ENCODE data around the gene OAT. TPM values are rescaled to one million over a fixed set of nuclear protein-coding genes. Genes with fewer than 3 reads are reported as not detected.

OAT gene
- total RNA-seq, 4 donors from 2014 or later, result 63.5 to 98.1 (median 92.1) TPM

DNA sequence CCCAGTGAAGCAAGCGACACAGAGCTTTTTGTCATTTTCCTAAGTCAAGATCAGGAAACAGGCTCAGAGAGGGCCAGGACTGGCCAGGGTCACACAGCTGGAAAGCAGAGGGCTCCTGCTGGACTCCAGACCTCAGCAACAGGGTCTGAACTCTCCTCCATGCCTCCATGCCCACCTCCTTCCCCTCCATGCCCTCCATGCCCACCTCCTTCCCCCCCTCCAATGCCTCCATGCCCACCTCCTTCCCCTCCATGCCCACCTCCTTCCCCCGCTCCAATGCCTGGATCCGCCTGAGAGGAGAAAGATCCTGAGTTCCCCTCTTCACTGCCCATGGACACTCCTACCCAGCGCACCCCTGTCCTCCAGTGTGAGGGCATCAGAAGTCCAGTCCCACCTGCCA, 51.3 kb downstream of the OAT start:
- H3K4me3 ChIP-seq (ENCODE audit: low read depth, poor library complexity, severe bottlenecking), result no peak overlapping the region
- TF ChIP-seq, protein P1, sequence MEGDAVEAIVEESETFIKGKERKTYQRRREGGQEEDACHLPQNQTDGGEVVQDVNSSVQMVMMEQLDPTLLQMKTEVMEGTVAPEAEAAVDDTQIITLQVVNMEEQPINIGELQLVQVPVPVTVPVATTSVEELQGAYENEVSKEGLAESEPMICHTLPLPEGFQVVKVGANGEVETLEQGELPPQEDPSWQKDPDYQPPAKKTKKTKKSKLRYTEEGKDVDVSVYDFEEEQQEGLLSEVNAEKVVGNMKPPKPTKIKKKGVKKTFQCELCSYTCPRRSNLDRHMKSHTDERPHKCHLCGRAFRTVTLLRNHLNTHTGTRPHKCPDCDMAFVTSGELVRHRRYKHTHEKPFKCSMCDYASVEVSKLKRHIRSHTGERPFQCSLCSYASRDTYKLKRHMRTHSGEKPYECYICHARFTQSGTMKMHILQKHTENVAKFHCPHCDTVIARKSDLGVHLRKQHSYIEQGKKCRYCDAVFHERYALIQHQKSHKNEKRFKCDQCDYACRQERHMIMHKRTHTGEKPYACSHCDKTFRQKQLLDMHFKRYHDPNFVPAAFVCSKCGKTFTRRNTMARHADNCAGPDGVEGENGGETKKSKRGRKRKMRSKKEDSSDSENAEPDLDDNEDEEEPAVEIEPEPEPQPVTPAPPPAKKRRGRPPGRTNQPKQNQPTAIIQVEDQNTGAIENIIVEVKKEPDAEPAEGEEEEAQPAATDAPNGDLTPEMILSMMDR (IDR thresholded peaks at IDR 0.05), result no peak
- TF ChIP-seq POLR2A (IDR thresholded peaks at IDR 0.05), result no peak
- DNase-seq (ENCODE audit: low spot score in 2 of 2), result no peak
- intact Hi-C loops (cut with DNase I; ENCODE audit: low total_unique reads), result no loop called here
- 94% methylated on average over 4 of the region's 4 CpGs for WGBS, 2 donors

DNA sequence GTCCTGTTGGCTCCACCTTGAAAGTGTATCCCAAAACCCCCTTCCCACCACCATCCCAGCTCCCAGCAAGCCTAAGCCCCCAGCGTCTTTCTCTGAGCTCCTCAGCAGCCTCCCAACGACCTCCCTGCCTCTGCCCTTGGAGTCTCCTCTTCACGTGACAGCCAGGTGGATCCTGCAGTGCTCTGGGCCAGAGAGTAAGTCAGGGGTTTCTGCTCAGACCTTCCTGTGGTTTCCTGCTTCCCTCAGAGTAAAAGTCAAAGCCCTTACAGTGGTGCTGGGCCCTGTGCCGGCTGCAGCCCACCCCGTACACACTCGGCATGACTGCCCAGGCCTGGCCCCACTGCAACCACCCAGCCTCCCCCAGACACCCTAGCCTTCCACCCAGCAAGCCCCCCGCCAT, 51.9 kb downstream of the OAT start:
- 81 to 83% methylated on average over 5 to 7 of the region's 7 CpGs for WGBS, 2 donors
- H3K4me3 ChIP-seq (ENCODE audit: low read depth, poor library complexity, severe bottlenecking), result no peak overlapping the region
- intact Hi-C loops (cut with DNase I; ENCODE audit: low total_unique reads), result no loop called here
- TF ChIP-seq POLR2A (IDR thresholded peaks at IDR 0.05), result no peak
- TF ChIP-seq, protein P1 (IDR thresholded peaks at IDR 0.05), result no peak
- DNase-seq (ENCODE audit: low spot score in 2 of 2), result no peak

DNA sequence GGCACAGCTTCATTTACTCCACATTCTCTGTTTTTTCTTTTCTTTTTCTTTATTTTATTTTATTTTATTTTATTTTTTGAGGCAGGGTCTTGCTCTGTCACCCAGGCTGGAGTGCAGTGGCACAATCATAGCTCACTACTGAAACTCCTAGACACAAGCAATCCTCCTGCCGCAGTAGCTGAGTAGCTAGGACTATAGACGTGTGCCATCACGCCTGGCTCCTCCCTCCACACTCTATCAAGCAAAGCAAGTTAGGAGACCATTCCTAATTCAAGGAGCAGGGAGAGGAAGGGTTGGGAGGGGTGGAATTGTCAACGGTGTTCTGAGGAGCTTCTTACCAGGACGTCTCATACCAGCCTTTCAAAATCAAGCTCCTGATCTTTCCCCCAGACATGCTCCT, 52.4 kb downstream of the OAT start:
- intact Hi-C loops (cut with DNase I; ENCODE audit: low total_unique reads), result no loop called here
- TF ChIP-seq, protein P1 (IDR thresholded peaks at IDR 0.05), result no peak
- no peak for TF ChIP-seq POLR2A (IDR thresholded peaks at IDR 0.05)
- H3K4me3 ChIP-seq (ENCODE audit: low read depth, poor library complexity, severe bottlenecking), result no peak overlapping the region
- DNase-seq (ENCODE audit: low spot score in 2 of 2), result no peak
- WGBS, 2 donors, result 53 to 62% methylated on average over 5 of the region's 5 CpGs

DNA sequence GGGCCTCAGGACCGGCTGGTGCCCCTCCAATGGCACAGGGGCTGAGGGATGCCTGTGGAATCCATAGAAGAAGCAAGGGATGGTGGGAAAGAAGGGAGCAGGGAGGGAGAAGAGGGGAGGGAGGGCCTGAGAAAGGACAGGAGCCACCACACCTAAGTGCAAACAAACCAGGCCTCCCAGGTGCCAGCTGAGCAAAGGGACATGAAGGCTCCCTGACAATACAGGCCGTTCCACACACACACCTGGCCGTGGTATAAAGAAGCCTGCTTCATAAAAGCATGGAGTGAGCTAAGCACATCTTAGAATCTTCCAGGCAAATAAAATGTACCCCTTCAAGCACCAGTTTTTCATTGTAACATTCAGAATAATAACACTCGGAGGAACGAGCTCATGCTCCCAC, 54.0 kb downstream of the OAT start:
- TF ChIP-seq, protein P1 (IDR thresholded peaks at IDR 0.05), result no peak
- TF ChIP-seq POLR2A (IDR thresholded peaks at IDR 0.05), result no peak
- WGBS, 2 donors, result 84 to 89% methylated on average over 5 of the region's 5 CpGs
- H3K4me3 ChIP-seq (ENCODE audit: low read depth, poor library complexity, severe bottlenecking), result no peak overlapping the region
- DNase-seq (ENCODE audit: low spot score in 2 of 2), result no peak
- intact Hi-C loops (cut with DNase I; ENCODE audit: low total_unique reads), result no loop called here

DNA sequence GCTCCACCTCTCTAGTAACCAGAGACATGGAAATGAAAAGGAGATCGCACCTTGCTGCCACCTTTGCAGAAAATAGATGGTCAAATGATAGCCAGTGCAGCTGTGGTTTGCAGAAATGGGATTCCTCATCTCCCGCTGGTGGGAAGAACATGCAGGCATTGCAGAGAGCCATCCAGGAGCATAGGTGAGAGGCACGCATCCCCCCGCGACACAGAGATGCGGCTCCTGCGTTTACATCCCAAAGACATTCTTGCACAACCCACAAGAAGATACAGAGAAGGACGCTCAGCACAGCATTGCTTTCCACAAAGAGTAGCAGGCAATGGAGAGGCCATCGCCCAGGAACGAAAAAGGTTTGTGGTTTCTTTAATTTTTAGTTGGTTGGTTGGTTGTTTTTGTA, 56.2 kb downstream of the OAT start:
- TF ChIP-seq POLR2A (IDR thresholded peaks at IDR 0.05), result no peak
- TF ChIP-seq, protein P1 (IDR thresholded peaks at IDR 0.05), result no peak
- intact Hi-C loops (cut with DNase I; ENCODE audit: low total_unique reads), result no loop called here
- WGBS, 2 donors, result 76 to 90% methylated on average over 10 of the region's 10 CpGs

DNA sequence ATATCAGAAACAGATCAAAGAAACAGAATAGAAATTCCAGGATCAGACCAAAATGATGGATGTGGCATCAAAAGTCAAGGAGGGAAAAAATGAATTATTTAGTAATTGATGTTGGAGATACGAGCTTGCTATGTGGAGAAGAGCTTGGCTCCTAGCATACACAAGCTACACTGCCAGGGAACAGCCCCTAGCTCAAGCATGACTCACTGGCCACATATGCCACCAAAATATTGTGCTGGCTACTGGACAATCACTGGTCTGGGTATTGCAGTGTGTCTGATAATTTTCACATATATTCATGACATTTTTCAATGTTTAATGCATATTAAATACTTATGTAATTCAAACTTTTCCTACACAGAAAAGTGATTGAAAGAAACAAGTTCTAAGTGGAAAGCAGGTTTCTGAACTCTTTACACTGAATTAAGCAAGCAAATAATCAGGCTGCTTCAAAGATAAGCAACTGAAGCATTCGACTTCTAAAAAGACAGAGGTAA, 59.3 kb downstream of the OAT start:
- 74 to 83% methylated on average over 2 of the region's 2 CpGs for WGBS, 2 donors
- intact Hi-C loops (cut with DNase I; ENCODE audit: low total_unique reads), result no loop called here
- TF ChIP-seq, protein P1 (IDR thresholded peaks at IDR 0.05), result no peak
- no peak for TF ChIP-seq POLR2A (IDR thresholded peaks at IDR 0.05)
- no peak for DNase-seq (ENCODE audit: low spot score in 2 of 2)
- no peak overlapping the region for H3K4me3 ChIP-seq (ENCODE audit: low read depth, poor library complexity, severe bottlenecking)

More for the DNA sequence above, 56.2 kb downstream of the OAT start:
- DNase-seq (ENCODE audit: low spot score in 2 of 2), result no peak
- H3K4me3 ChIP-seq (ENCODE audit: low read depth, poor library complexity, severe bottlenecking), result no peak overlapping the region
